K562 (cell line): ENCODE data around the gene LANCL1. TPM values are rescaled to one million over a fixed set of nuclear protein-coding genes. Genes with fewer than 3 reads are reported as not detected.

Source experiments
- ATAC-seq: fragments of 200-7000 bp; cut with Tn5 transposase; 3 replicates; pipeline ENCODE4 v1.9.1; 2020; ENCODE audit warnings: moderate library complexity
- BruUV-seq: library from RNA; stranded (reverse); fragments of 400-500 nt; replicated peaks from 2 replicates; lab custom pipeline; 2021; lab: Mats Ljungman, UMichigan
- CTCF ChIA-PET: fragments of 300-600 bp; formaldehyde crosslinking; extraction: SDS; loops from one replicate; lab custom pipeline; 2021; ENCODE audit warnings: low intra/inter-chr PET ratio; lab: Yijun Ruan, JAX
- POLR2A ChIA-PET: fragments of 300-600, 350-650 bp; sonication (Branson Sonifier 250); formaldehyde crosslinking; extraction: SDS; loops from one replicate; lab custom pipeline; 2021; ENCODE audit warnings: antibody characterized with exemption, inconsistent platforms; lab: Yijun Ruan, JAX
- DNase-seq, 4 experiments: peaks; one replicate each; pipeline versions ENCODE4 v3.0.0 to v3.0.0-alpha.2; 2011 to 2018; ENCODE audit warnings: low spot score in 3 of 4, mixed read lengths in 3 of 4; ENCODE audit errors: extremely low read depth in 1 of 4
- FAIRE-seq: peaks from 2 replicates; lab custom pipeline; 2011; peaks lifted over from hg19 to GRCh38; lab: Jason Lieb, UNC
- H2AFZ ChIP-seq: 2 replicates; pipeline ENCODE4 v1.6.0; 2011; ENCODE audit warnings: low read depth, low read length, control low read depth, inconsistent platforms
- H3K27ac ChIP-seq: fragments of 200-600 bp; 3 replicates; pipeline ENCODE4 v1.8.0; 2011; ENCODE audit warnings: low read depth, mild to moderate bottlenecking, control low read depth, inconsistent platforms, low read length, moderate library complexity, mixed read lengths; ENCODE audit errors: extremely low read depth
- H3K27me3 ChIP-seq, 2 experiments: fragments of 300-600 bp in 1 of 2; 2 replicates in 1 of 2; 3 replicates in 1 of 2; pipeline versions ENCODE4 v1.6.0 to v1.8.0; 2011; ENCODE audit warnings: inconsistent platforms in 2 of 2, low read length in 2 of 2, mild to moderate bottlenecking in 1 of 2, mixed read lengths in 1 of 2, moderate library complexity in 1 of 2; ENCODE audit not compliant: control insufficient read depth in 2 of 2, insufficient read depth in 2 of 2
- H3K36me3 ChIP-seq: fragments of 300-600 bp; 3 replicates; pipeline ENCODE4 v1.8.0; 2011; ENCODE audit warnings: mild to moderate bottlenecking, low read length, inconsistent platforms; ENCODE audit not compliant: control insufficient read depth, insufficient read depth
- H3K4me1 ChIP-seq, 2 experiments: fragments of 200-600 bp in 1 of 2; replicated peaks in 1 of 2; 2 replicates in 1 of 2; 3 replicates in 1 of 2; pipeline versions ENCODE4 v1.5.1 to v1.8.0; 2011; ENCODE audit warnings: inconsistent platforms in 2 of 2, low read length in 2 of 2, mild to moderate bottlenecking in 1 of 2, mixed read lengths in 1 of 2, moderate library complexity in 1 of 2; ENCODE audit not compliant: control insufficient read depth in 2 of 2, insufficient read depth in 2 of 2
- H3K4me2 ChIP-seq: 2 replicates; pipeline ENCODE4 v1.6.1; 2011; ENCODE audit warnings: low read length, control low read depth, inconsistent platforms, mixed read lengths; ENCODE audit not compliant: insufficient read depth
- H3K4me3 ChIP-seq: fragments of 200-600 bp; sonication (generic), shearing (Covaris generic); 2 replicates; pipeline ENCODE4 v1.5.1; 2016; ENCODE audit warnings: control low read depth, inconsistent platforms
- H3K79me2 ChIP-seq: fragments of 200-600 bp; 3 replicates; pipeline ENCODE4 v1.8.0; 2011; ENCODE audit warnings: low read length, inconsistent platforms; ENCODE audit not compliant: control insufficient read depth, insufficient read depth
- H3K9ac ChIP-seq, 2 experiments: 2 replicates each; pipeline versions ENCODE4 v1.6.0 to v1.6.1; 2011; ENCODE audit warnings: low read depth in 2 of 2, low read length in 2 of 2, control low read depth in 1 of 2, inconsistent platforms in 1 of 2, mild to moderate bottlenecking in 1 of 2, mixed read lengths in 1 of 2; ENCODE audit not compliant: insufficient read depth in 1 of 2
- H3K9me1 ChIP-seq: one replicate; pipeline ENCODE4 v1.6.0; 2011; ENCODE audit warnings: inconsistent platforms, mild to moderate bottlenecking, low read length, moderate library complexity; ENCODE audit not compliant: control insufficient read depth, insufficient read depth
- H3K9me3 ChIP-seq: replicated peaks from 2 replicates; pipeline ENCODE4 v1.5.1; 2011; ENCODE audit warnings: low read depth, low read length, inconsistent platforms; ENCODE audit not compliant: control insufficient read depth, insufficient read depth
- H4K20me1 ChIP-seq: replicated peaks from 2 replicates; pipeline ENCODE4 v1.6.1; 2011; ENCODE audit warnings: low read length, inconsistent platforms, mixed read lengths; ENCODE audit not compliant: control insufficient read depth, insufficient read depth
- COPS2 ChIP-seq: fragments of 450-650 bp; conservative IDR thresholded peaks from 2 replicates; pipeline ENCODE4 v1.6.1; 2016; ENCODE audit warnings: mild to moderate bottlenecking, moderate library complexity
- ESRRB ChIP-seq: fragments of 250-450 bp; sonication (Bioruptor Pico); IDR thresholded peaks from 2 replicates; pipeline ENCODE4 v1.5.0; 2020; ENCODE audit warnings: mild to moderate bottlenecking, moderate library complexity, borderline replicate concordance
- LEF1 ChIP-seq: fragments of 450-650 bp; IDR thresholded peaks from 2 replicates; pipeline ENCODE4 v1.6.1; 2016; ENCODE audit warnings: mild to moderate bottlenecking
- MAFG ChIP-seq: fragments of 450-650 bp; conservative IDR thresholded peaks from 2 replicates; pipeline ENCODE4 v1.6.1; 2016; ENCODE audit warnings: missing genetic modification characterization, missing compliant biosample characterization
- PHF21A ChIP-seq: fragments of 450-650 bp; IDR thresholded peaks from 2 replicates; pipeline ENCODE4 v1.6.1; 2017; ENCODE audit warnings: low read depth, borderline replicate concordance
- RBBP5 ChIP-seq: fragments of 200-600 bp; sonication (generic); IDR thresholded peaks from 2 replicates; pipeline ENCODE4 v1.6.1; 2012; ENCODE audit warnings: borderline replicate concordance, mild to moderate bottlenecking, low read length, control low read depth, inconsistent platforms; ENCODE audit not compliant: insufficient read depth, poor library complexity, severe bottlenecking
- RFX1 ChIP-seq: fragments of 450-650 bp; IDR thresholded peaks from 2 replicates; pipeline ENCODE4 v1.6.1; 2016; ENCODE audit warnings: mild to moderate bottlenecking, moderate library complexity
- ZFX ChIP-seq: sonication (generic); formaldehyde crosslinking; IDR thresholded peaks from 2 replicates; pipeline ENCODE4 v1.8.0; 2022; ENCODE audit warnings: mild to moderate bottlenecking, missing genetic modification reagents, moderate library complexity
- WGBS: fragments of 100-300 bp; shearing (Covaris generic); methylation state at CpG from one replicate; pipeline ENCODE4 v1.1.6; 2016; ENCODE audit warnings: low coverage, mixed read lengths; ENCODE audit not compliant: insufficient coverage; ENCODE audit errors: missing lambda C conversion rate; 5-methylcytosine and 5-hydroxymethylcytosine counted together
- in situ Hi-C: fragments of 300-500 bp; cut with MboI; formaldehyde crosslinking; loops from 4 replicates; pipeline ENCODE4 v1.15.0; 2018; ENCODE audit warnings: inconsistent platforms, mixed read lengths
- intact Hi-C: fragments of 100-400 bp; cut with micrococcal nuclease; formaldehyde crosslinking; loops from 2 replicates; pipeline ENCODE4 v1.14.2; 2022
- polyA plus RNA-seq, 8 experiments: library from polyadenylated mRNA; depleted of rRNA in 4 of 8; stranded (reverse) in 5 of 8; unstranded in 3 of 8; fragments of >200 nt; fragmentation: Nextera tagmentation in 2 of 8; fragmentation: Illumina TruSeq in 1 of 8; extraction: Ambion mirVana in 2 of 8; extraction: Trizol in 1 of 8; gene quantifications; 2 replicates each; pipeline versions ENCODE4 v1.2.1 to v1.2.3, GENCODE V29; 2011 to 2014; ENCODE audit warnings: inconsistent platforms in 1 of 8, missing spikeins in 1 of 8
- total RNA-seq, 7 experiments: library from RNA; depleted of rRNA in 6 of 7; stranded (reverse); fragments of >200 nt in 6 of 7; fragmentation: Illumina TruSeq in 2 of 7; extraction: Trizol in 2 of 7; gene quantifications; 2 replicates each; pipeline versions ENCODE4 v1.2.1 to v1.2.3, GENCODE V29; 2011 to 2021; ENCODE audit warnings: low replicate concordance in 1 of 7
- TF ChIP-seq, protein P1 (sequence below), 3 experiments: fragments of 200-800 bp in 1 of 3; sonication (Bioruptor generic) in 1 of 3; sonication (generic) in 1 of 3; formaldehyde crosslinking in 1 of 3; IDR thresholded peaks; 2 replicates each; pipeline versions ENCODE4 v1.6.1 to v1.8.0; 2016 to 2022; ENCODE audit warnings: mild to moderate bottlenecking in 2 of 3, missing compliant biosample characterization in 2 of 3, missing genetic modification characterization in 2 of 3, missing genetic modification reagents in 1 of 3
- TF ChIP-seq, protein P2 (sequence below): fragments of 250-450 bp; sonication (Bioruptor Pico); IDR thresholded peaks from 2 replicates; pipeline ENCODE4 v1.4.0; 2020

The LANCL1 gene
- total and polyA plus RNA-seq, 9 of the 15 experiments (the other 6 are each of a cell fraction or from before 2014, with no cell fraction given): 15.3 to 56.3 (median 30.1) TPM

DNA sequence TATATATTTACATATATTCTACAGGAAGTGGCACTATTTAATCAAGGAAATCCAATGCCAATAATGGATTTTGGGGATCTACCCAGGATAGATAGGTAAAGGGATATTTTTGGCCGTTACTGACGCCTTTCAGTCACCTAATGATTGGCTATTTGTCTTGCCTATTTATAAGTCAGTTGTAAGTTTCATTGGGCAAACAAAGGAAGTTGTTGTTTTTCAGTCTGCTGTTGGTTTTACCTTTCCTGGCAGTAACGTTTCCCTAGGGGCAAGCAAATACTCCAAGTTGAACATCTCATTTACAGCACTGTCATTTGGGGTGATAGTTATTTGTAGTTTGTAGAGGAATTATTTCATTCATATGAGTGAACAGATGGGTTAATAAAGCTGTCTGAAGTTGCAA lies 17.0 kb upstream of the LANCL1 start (continued):
- no peak for TF ChIP-seq PHF21A
- TF ChIP-seq, protein P1, sequence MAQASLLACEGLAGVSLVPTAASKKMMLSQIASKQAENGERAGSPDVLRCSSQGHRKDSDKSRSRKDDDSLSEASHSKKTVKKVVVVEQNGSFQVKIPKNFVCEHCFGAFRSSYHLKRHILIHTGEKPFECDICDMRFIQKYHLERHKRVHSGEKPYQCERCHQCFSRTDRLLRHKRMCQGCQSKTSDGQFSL (CRISPR knock-in tag; IDR thresholded peaks at IDR 0.05): no peak
- TF ChIP-seq, protein P1 (tag; IDR thresholded peaks at IDR 0.05): no peak
- TF ChIP-seq ESRRB: no peak
- no peak for TF ChIP-seq MAFG (tag)
- TF ChIP-seq ZFX (CRISPR knock-in tag): no peak
- TF ChIP-seq, protein P2, sequence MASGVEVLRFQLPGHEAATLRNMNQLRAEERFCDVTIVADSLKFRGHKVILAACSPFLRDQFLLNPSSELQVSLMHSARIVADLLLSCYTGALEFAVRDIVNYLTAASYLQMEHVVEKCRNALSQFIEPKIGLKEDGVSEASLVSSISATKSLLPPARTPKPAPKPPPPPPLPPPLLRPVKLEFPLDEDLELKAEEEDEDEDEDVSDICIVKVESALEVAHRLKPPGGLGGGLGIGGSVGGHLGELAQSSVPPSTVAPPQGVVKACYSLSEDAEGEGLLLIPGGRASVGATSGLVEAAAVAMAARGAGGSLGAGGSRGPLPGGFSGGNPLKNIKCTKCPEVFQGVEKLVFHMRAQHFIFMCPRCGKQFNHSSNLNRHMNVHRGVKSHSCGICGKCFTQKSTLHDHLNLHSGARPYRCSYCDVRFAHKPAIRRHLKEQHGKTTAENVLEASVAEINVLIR (CRISPR knock-in tag): no peak
- no peak for TF ChIP-seq RBBP5
- TF ChIP-seq LEF1: no peak

DNA sequence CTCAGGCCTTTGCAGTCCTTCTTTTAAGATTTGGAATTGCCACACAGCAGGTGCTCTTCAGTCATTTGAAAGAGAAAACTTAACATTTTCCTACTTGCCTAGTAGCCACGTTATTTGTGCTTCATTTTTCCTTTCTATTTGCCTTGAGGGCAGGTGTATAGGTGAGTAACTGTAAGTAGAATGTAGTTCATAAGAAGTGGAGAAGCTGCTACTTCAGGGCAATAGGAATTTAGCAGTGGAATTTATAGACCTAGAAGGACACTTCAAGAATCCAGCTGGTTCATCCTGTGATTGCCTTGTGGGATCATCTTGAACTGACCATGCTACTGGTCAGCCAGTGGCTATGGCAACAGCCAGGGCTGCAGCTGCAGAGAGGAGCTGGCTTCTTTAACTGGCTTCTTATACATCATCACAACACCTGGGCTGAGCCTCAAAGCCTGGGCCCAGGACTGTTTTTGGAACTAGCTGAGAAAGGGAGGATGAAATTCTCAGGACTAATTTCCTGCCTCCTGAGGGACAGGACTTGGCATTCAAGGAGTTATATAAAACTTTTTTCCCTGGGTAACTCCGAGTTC lies 5.1 kb upstream of the LANCL1 start:
- Histone ChIP-seq H3K9me1 (no peaks in the 10 kb centered on the region), H2AFZ (no peak overlapping the region), H4K20me1 (no peaks in the 10 kb centered on the region), H3K9me3 (no peaks in the 10 kb centered on the region; the same call in 1 of the 2 replicates), H3K36me3 (no peaks in the 10 kb centered on the region), H3K4me3 (no peak overlapping the region), H3K27me3 (no peaks in the 10 kb centered on the region), H3K4me1 (no peaks in the 10 kb centered on the region; a peak in 1 of 5 replicates)
- ChIA-PET POLR2A (interaction anchor here (0.6 kb wide), 1 partner anchor 100 kb away, joined by 3 read pairs; no protein-coding TSS in a partner anchor), CTCF (no interaction called here)
- intact Hi-C loops: no loop called here
- no peak for FAIRE-seq
- TF ChIP-seq RFX1 (peak; percentile 29), COPS2 (no peak)
- TF ChIP-seq, all 486 proteins: peak for 1
- 0% methylated on average over 1 of the region's 2 CpGs for WGBS
- no peak for ATAC-seq
- in situ Hi-C loops: no loop called here
- no TSS peak for BruUV-seq
- DNase-seq: no peak
- H3K4me2 ChIP-seq: no peak overlapping the region
- H3K9ac ChIP-seq: no peak overlapping the region
- H3K27ac ChIP-seq: no peak overlapping the region
- no peaks in the 10 kb centered on the region for H3K79me2 ChIP-seq
